ENCODE data around the gene ATR. TPM values are rescaled to one million over a fixed set of nuclear protein-coding genes. Genes with fewer than 3 reads are reported as not detected.

The ATR gene
- total RNA-seq, 1 experiment from 2014 or later: 15.8 TPM

DNA sequence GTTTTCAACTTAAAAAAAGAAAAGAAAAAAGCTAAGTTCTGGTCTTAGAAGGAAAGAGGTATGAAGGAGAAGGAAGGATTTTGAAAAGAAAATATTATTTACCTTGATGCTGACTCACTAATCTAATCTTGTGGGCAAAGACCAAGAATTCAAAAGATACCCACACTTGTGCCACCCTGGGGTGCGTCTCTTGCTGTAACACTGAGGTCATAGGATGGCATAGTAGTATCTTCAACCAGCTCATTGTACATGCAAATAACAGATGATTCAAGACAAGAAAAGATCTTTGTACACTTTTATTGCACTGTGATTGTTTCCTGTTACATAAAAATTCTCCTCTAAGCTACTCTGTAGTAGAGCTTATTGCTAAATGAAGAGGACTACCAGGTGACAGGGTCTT lies 35.0 kb upstream of the ATR start:
- Histone ChIP-seq H2AK5ac (ENCODE audit: insufficient read length, low read length) (no peak overlapping the region), H3K79me2 (ENCODE audit: insufficient read depth, low read length) (no peaks in the 10 kb centered on the region), H3K23me2 (ENCODE audit: insufficient read length, low read depth, low read length, poor library complexity, severe bottlenecking) (no peaks in the 10 kb centered on the region), H4K91ac (ENCODE audit: insufficient read length, low read depth, low read length) (no peak overlapping the region), H4K5ac (ENCODE audit: insufficient read length, low read depth, low read length) (no peak overlapping the region), H3K14ac (ENCODE audit: insufficient read depth, low read length) (no peak overlapping the region), H2BK5ac (ENCODE audit: insufficient read length, low read length) (no peak overlapping the region), H3K23ac (ENCODE audit: insufficient read length, low read depth, low read length) (no peak overlapping the region), H3K79me1 (ENCODE audit: insufficient read depth, low read depth, low read length, poor library complexity, severe bottlenecking) (no peaks in the 10 kb centered on the region), H3K9ac (ENCODE audit: extremely low read depth, insufficient read length, low read length) (no peak overlapping the region), H2BK15ac (ENCODE audit: low read depth, low read length) (no peak overlapping the region), H4K8ac (replicated peaks; ENCODE audit: insufficient read length, low read depth, low read length) (no peak overlapping the region), H3K4me2 (ENCODE audit: insufficient read depth, insufficient read length, low read length) (no peak overlapping the region), H3K18ac (ENCODE audit: insufficient read length, low read depth, low read length) (no peak overlapping the region), H3K56ac (ENCODE audit: insufficient read length, low read depth, low read length) (no peak overlapping the region), H3K4ac (ENCODE audit: low read depth, low read length) (no peak overlapping the region), H3K9me3 (ENCODE audit: control insufficient read depth, low read depth, low read length) (no peaks in the 10 kb centered on the region), H3K27ac (ENCODE audit: insufficient read length, low read depth, low read length) (no peak overlapping the region), H3K4me1 (ENCODE audit: insufficient read depth, low read length) (no peaks in the 10 kb centered on the region), H3T11ph (ENCODE audit: low read length) (no peak overlapping the region), H4K20me1 (ENCODE audit: control insufficient read depth, insufficient read depth, insufficient read length) (peaks cover 5% of the 10 kb centered on the region), H2BK120ac (ENCODE audit: low read depth, low read length, poor library complexity, severe bottlenecking) (no peak overlapping the region), H2BK20ac (ENCODE audit: low read depth, low read length, poor library complexity, severe bottlenecking) (no peak overlapping the region), H2AFZ (ENCODE audit: low read length) (no peak overlapping the region), H2BK12ac (ENCODE audit: insufficient read length, low read depth, low read length) (no peak overlapping the region), H3K27me3 (ENCODE audit: insufficient read depth, low read length) (no peaks in the 10 kb centered on the region)
- DNase-seq: no peak
- H3K9me3 Mint-ChIP-seq: no peaks in the 10 kb centered on the region
- no peak overlapping the region for H3K27ac Mint-ChIP-seq
- TF ChIP-seq CTCF (conservative IDR thresholded peaks at IDR 0.05): no peak
- no peaks in the 10 kb centered on the region for H3K36me3 Mint-ChIP-seq (ENCODE audit: insufficient read depth in 1 of 3, low read depth in 3 of 3)
- no peak overlapping the region for H3K4me3 Mint-ChIP-seq
- no CpG with 5 or more reads among the region's 1 CpG for WGBS (ENCODE audit: extremely low coverage, insufficient read length, low lambda C conversion rate)
- H3K4me1 Mint-ChIP-seq: peaks cover 4 to 5% of the 10 kb centered on the region in 2 experiments
- no peaks in the 10 kb centered on the region for H3K27me3 Mint-ChIP-seq (ENCODE audit: low read depth)

All from H9 (cell line).